Measurements from ENCODE around the gene SLC66A2. TPM values are rescaled to one million over a fixed set of nuclear protein-coding genes. Genes with fewer than 3 reads are reported as not detected.

Gene SLC66A2
- total RNA-seq, 1 experiment from 2014 or later: 53.1 TPM

- H3K36me3 ChIP-seq: peaks cover 52% of the 10 kb centered on the region
- no peak for DNase-seq
- H3K9me3 ChIP-seq: peaks cover 38% of the 10 kb centered on the region
- no peaks in the 10 kb centered on the region for H3K27me3 ChIP-seq
- no peak overlapping the region for H3K4me3 ChIP-seq
Measured at GRCh38 chr18:79933765-79934164, 17.7 kb downstream of the SLC66A2 start.

GRCh38 chr18:79932907-79933306 lies 18.5 kb downstream of the SLC66A2 start:
- peaks cover 38% of the 10 kb centered on the region for H3K9me3 ChIP-seq
- no peak overlapping the region for H3K4me3 ChIP-seq
- DNase-seq: no peak
- no peaks in the 10 kb centered on the region for H3K27me3 ChIP-seq
- H3K36me3 ChIP-seq: peaks cover 57% of the 10 kb centered on the region

- no peak overlapping the region for H3K4me3 ChIP-seq
- peaks cover 38% of the 10 kb centered on the region for H3K9me3 ChIP-seq
- H3K27me3 ChIP-seq: no peaks in the 10 kb centered on the region
- H3K36me3 ChIP-seq: peaks cover 56% of the 10 kb centered on the region
- DNase-seq: no peak
Measured at GRCh38 chr18:79931475-79931874, 20.0 kb downstream of the SLC66A2 start.

GRCh38 chr18:79930020-79930642 lies 21.3 kb downstream of the SLC66A2 start:
- peaks cover 45% of the 10 kb centered on the region for H3K36me3 ChIP-seq
- H3K27me3 ChIP-seq: no peaks in the 10 kb centered on the region
- no peak for DNase-seq
- H3K9me3 ChIP-seq: peaks cover 38% of the 10 kb centered on the region
- H3K4me3 ChIP-seq: no peak overlapping the region

- H3K36me3 ChIP-seq: peaks cover 42% of the 10 kb centered on the region
- no peak for DNase-seq
Measured at GRCh38 chr18:79928563-79928960, 22.9 kb downstream of the SLC66A2 start.

GRCh38 chr18:79927607-79928562 lies 23.6 kb downstream of the SLC66A2 start:
- H3K4me3 ChIP-seq: no peak overlapping the region
- peaks cover 36% of the 10 kb centered on the region for H3K36me3 ChIP-seq
- peaks cover 29% of the 10 kb centered on the region for H3K9me3 ChIP-seq
- no peak for DNase-seq
- no peaks in the 10 kb centered on the region for H3K27me3 ChIP-seq

More at GRCh38 chr18:79928563-79928960, 22.9 kb downstream of the SLC66A2 start:
- H3K9me3 ChIP-seq: peaks cover 35% of the 10 kb centered on the region
- no peaks in the 10 kb centered on the region for H3K27me3 ChIP-seq
- H3K4me3 ChIP-seq: no peak overlapping the region

- no peak for DNase-seq
- no peaks in the 10 kb centered on the region for H3K27me3 ChIP-seq
Measured at GRCh38 chr18:79926715-79927606, 24.5 kb downstream of the SLC66A2 start.

GRCh38 chr18:79926306-79926705 lies 25.1 kb downstream of the SLC66A2 start:
- H3K36me3 ChIP-seq: peaks cover 31% of the 10 kb centered on the region
- no peak overlapping the region for H3K4me3 ChIP-seq
- no peak for DNase-seq

More at GRCh38 chr18:79926715-79927606, 24.5 kb downstream of the SLC66A2 start:
- no peak overlapping the region for H3K4me3 ChIP-seq
- H3K36me3 ChIP-seq: peaks cover 31% of the 10 kb centered on the region
- peaks cover 21% of the 10 kb centered on the region for H3K9me3 ChIP-seq

GRCh38 chr18:79924814-79925731 lies 26.4 kb downstream of the SLC66A2 start:
- no peak overlapping the region for H3K4me3 ChIP-seq
- H3K27me3 ChIP-seq: no peaks in the 10 kb centered on the region
- no peak for DNase-seq
- H3K36me3 ChIP-seq: peaks cover 22% of the 10 kb centered on the region
- peaks cover 8% of the 10 kb centered on the region for H3K9me3 ChIP-seq

More at GRCh38 chr18:79926306-79926705, 25.1 kb downstream of the SLC66A2 start:
- Histone ChIP-seq H3K27me3 (no peaks in the 10 kb centered on the region), H3K9me3 (peaks cover 20% of the 10 kb centered on the region)

- Histone ChIP-seq H3K27me3 (no peaks in the 10 kb centered on the region), H3K9me3 (no peaks in the 10 kb centered on the region), H3K4me3 (no peak overlapping the region), H3K36me3 (peaks cover 11% of the 10 kb centered on the region)
- DNase-seq: no peak
Measured at GRCh38 chr18:79923896-79924585, 27.4 kb downstream of the SLC66A2 start.

GRCh38 chr18:79922971-79923411 lies 28.5 kb downstream of the SLC66A2 start:
- Histone ChIP-seq H3K4me3 (no peak overlapping the region), H3K9me3 (no peaks in the 10 kb centered on the region), H3K27me3 (no peaks in the 10 kb centered on the region), H3K36me3 (peaks cover under 1% of the 10 kb centered on the region)
- no peak for DNase-seq

- no peaks in the 10 kb centered on the region for H3K27me3 ChIP-seq
- no peak for DNase-seq
Measured at GRCh38 chr18:79921984-79922965, 29.2 kb downstream of the SLC66A2 start.

GRCh38 chr18:79919089-79919488 lies 32.4 kb downstream of the SLC66A2 start:
- Histone ChIP-seq H3K9me3 (no peaks in the 10 kb centered on the region), H3K36me3 (peaks cover 10% of the 10 kb centered on the region), H3K27me3 (no peaks in the 10 kb centered on the region), H3K4me3 (no peak overlapping the region)
- no peak for DNase-seq

More at GRCh38 chr18:79921984-79922965, 29.2 kb downstream of the SLC66A2 start:
- Histone ChIP-seq H3K9me3 (no peaks in the 10 kb centered on the region), H3K36me3 (no peaks in the 10 kb centered on the region; the same call in none of the 2 replicates), H3K4me3 (no peak overlapping the region)

- DNase-seq: no peak
- H3K27me3 ChIP-seq: no peaks in the 10 kb centered on the region
- peaks cover 10% of the 10 kb centered on the region for H3K36me3 ChIP-seq
- H3K9me3 ChIP-seq: no peaks in the 10 kb centered on the region
- H3K4me3 ChIP-seq: no peak overlapping the region
Measured at GRCh38 chr18:79918615-79919011, 32.8 kb downstream of the SLC66A2 start.

Data from MG63 (cell line).